ENCODE results near the gene QRFPR. TPM values are rescaled to one million over a fixed set of nuclear protein-coding genes. Genes with fewer than 3 reads are reported as not detected.

Gene QRFPR
- total RNA-seq, 6 donors from 2014 or later: not detected

- WGBS, 2 donors: 46 to 86% methylated on average over 1 of the region's 1 CpG
Observed at GRCh38 chr4:121344098-121344497, 36.7 kb downstream of the QRFPR start.

GRCh38 chr4:121340247-121340646 lies 40.6 kb downstream of the QRFPR start:
- H3K4me3 ChIP-seq: no peak overlapping the region
- 83 to 90% methylated on average over 2 of the region's 2 CpGs for whole genome bisulfite sequencing, 2 donors
- no peak for DNase-seq

More at GRCh38 chr4:121344098-121344497, 36.7 kb downstream of the QRFPR start:
- H3K9me3 ChIP-seq: no peaks in the 10 kb centered on the region
- ATAC-seq (ENCODE audit: low FRiP score in 2 of 2) (no peak), DNase-seq (no peak)
- no peak for TF ChIP-seq EP300 (IDR thresholded peaks at IDR 0.05)
- no peak for TF ChIP-seq POLR2AphosphoS5 (IDR thresholded peaks at IDR 0.05)
- TF ChIP-seq POLR2A (IDR thresholded peaks at IDR 0.05): no peak
- TF ChIP-seq, protein P1, sequence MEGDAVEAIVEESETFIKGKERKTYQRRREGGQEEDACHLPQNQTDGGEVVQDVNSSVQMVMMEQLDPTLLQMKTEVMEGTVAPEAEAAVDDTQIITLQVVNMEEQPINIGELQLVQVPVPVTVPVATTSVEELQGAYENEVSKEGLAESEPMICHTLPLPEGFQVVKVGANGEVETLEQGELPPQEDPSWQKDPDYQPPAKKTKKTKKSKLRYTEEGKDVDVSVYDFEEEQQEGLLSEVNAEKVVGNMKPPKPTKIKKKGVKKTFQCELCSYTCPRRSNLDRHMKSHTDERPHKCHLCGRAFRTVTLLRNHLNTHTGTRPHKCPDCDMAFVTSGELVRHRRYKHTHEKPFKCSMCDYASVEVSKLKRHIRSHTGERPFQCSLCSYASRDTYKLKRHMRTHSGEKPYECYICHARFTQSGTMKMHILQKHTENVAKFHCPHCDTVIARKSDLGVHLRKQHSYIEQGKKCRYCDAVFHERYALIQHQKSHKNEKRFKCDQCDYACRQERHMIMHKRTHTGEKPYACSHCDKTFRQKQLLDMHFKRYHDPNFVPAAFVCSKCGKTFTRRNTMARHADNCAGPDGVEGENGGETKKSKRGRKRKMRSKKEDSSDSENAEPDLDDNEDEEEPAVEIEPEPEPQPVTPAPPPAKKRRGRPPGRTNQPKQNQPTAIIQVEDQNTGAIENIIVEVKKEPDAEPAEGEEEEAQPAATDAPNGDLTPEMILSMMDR (IDR thresholded peaks at IDR 0.05): no peak
- H3K36me3 ChIP-seq: no peaks in the 10 kb centered on the region
- H3K4me1 ChIP-seq: no peaks in the 10 kb centered on the region
- no peak overlapping the region for H3K27ac ChIP-seq
- H3K27me3 ChIP-seq: no peaks in the 10 kb centered on the region
- no peak overlapping the region for H3K4me3 ChIP-seq

GRCh38 chr4:121339824-121340223 lies 41.0 kb downstream of the QRFPR start:
- no peak overlapping the region for H3K27ac ChIP-seq
- no peaks in the 10 kb centered on the region for H3K9me3 ChIP-seq
- H3K27me3 ChIP-seq: no peaks in the 10 kb centered on the region
- H3K4me3 ChIP-seq: no peak overlapping the region
- ATAC-seq (ENCODE audit: low FRiP score in 2 of 2) (no peak), DNase-seq (no peak)
- TF ChIP-seq EP300 (IDR thresholded peaks at IDR 0.05) (no peak), POLR2AphosphoS5 (IDR thresholded peaks at IDR 0.05) (no peak), POLR2A (IDR thresholded peaks at IDR 0.05) (no peak)
- TF ChIP-seq, protein P1 (IDR thresholded peaks at IDR 0.05): no peak
- H3K4me1 ChIP-seq: no peaks in the 10 kb centered on the region
- no peaks in the 10 kb centered on the region for H3K36me3 ChIP-seq
- WGBS, 2 donors: 37 to 44% methylated on average over 2 of the region's 2 CpGs

More at GRCh38 chr4:121340247-121340646, 40.6 kb downstream of the QRFPR start:
- H3K9me3 ChIP-seq: no peaks in the 10 kb centered on the region
- ATAC-seq (ENCODE audit: low FRiP score in 2 of 2): no peak
- H3K36me3 ChIP-seq: no peaks in the 10 kb centered on the region
- no peaks in the 10 kb centered on the region for H3K4me1 ChIP-seq
- H3K27me3 ChIP-seq: no peaks in the 10 kb centered on the region
- TF ChIP-seq EP300 (IDR thresholded peaks at IDR 0.05): no peak
- TF ChIP-seq, protein P1 (IDR thresholded peaks at IDR 0.05): no peak
- no peak for TF ChIP-seq POLR2AphosphoS5 (IDR thresholded peaks at IDR 0.05)
- TF ChIP-seq POLR2A (IDR thresholded peaks at IDR 0.05): no peak
- H3K27ac ChIP-seq: no peak overlapping the region

GRCh38 chr4:121339307-121339706 lies 41.5 kb downstream of the QRFPR start:
- no peak overlapping the region for H3K27ac ChIP-seq
- 61 to 66% methylated on average over 2 of the region's 2 CpGs for WGBS, 2 donors
- H3K9me3 ChIP-seq: no peaks in the 10 kb centered on the region
- H3K4me1 ChIP-seq: no peaks in the 10 kb centered on the region
- TF ChIP-seq POLR2AphosphoS5 (IDR thresholded peaks at IDR 0.05) (no peak), EP300 (IDR thresholded peaks at IDR 0.05) (no peak), POLR2A (IDR thresholded peaks at IDR 0.05) (no peak)
- TF ChIP-seq, protein P1 (IDR thresholded peaks at IDR 0.05): no peak
- ATAC-seq (ENCODE audit: low FRiP score in 2 of 2) (no peak), DNase-seq (no peak)
- no peaks in the 10 kb centered on the region for H3K36me3 ChIP-seq
- no peak overlapping the region for H3K4me3 ChIP-seq
- no peaks in the 10 kb centered on the region for H3K27me3 ChIP-seq

GRCh38 chr4:121338518-121338917 lies 42.3 kb downstream of the QRFPR start:
- Histone ChIP-seq H3K9me3 (no peaks in the 10 kb centered on the region), H3K27me3 (no peaks in the 10 kb centered on the region), H3K27ac (no peak overlapping the region), H3K4me3 (no peak overlapping the region), H3K36me3 (no peaks in the 10 kb centered on the region), H3K4me1 (no peaks in the 10 kb centered on the region)
- no peak for ATAC-seq (ENCODE audit: low FRiP score in 2 of 2)
- TF ChIP-seq, protein P1 (IDR thresholded peaks at IDR 0.05): no peak
- TF ChIP-seq POLR2A (IDR thresholded peaks at IDR 0.05) (no peak), EP300 (IDR thresholded peaks at IDR 0.05) (no peak), POLR2AphosphoS5 (IDR thresholded peaks at IDR 0.05) (no peak)
- 93 to 94% methylated on average over 7 of the region's 7 CpGs for WGBS, 2 donors
- no peak for DNase-seq

Measured in upper lobe of left lung (tissue), 6 donors.